ENCODE measurements around the gene PSMD5.

DNA sequence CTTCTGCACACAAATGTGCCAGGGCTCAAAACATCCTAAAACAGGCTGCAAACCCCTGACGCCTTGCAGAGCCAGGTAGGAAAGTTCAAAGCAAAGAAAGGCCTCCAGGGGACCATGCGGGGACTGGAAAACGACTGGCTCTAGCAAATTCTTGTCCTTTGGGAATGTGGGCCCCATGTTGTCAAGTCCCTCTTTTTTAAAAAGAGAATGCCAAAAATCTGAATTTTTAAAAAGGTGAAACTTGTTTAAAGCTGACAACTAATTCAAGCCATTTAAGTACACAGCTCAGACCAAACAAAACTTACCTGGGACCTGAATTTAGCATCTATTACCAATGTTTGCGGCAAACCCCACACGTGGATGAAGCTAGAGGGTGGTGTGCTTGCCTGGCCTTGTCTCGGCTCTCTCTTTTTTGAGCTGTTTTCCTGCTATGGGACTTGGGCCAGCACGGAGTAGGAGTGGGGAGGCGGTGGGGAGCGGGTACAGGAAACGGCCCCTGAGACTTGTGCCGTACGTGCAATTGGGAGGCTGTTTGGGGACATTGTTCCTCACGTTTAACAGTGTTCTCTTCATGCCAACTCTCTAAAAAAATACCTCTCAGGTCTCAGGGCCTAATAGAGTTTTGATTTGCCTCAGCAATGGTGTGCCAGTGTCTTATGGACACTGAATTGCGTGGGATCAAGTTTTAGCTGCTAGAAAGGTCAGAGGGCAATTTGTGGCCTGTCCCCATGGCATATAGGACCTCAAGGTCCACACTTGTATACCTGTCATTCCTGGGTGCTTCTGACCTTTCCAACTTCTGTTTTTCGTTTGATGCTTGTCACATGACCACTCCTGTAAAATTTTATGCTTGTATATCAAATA lies 49.4 kb upstream of the PSMD5 start:
- TF ChIP-seq, protein P1, sequence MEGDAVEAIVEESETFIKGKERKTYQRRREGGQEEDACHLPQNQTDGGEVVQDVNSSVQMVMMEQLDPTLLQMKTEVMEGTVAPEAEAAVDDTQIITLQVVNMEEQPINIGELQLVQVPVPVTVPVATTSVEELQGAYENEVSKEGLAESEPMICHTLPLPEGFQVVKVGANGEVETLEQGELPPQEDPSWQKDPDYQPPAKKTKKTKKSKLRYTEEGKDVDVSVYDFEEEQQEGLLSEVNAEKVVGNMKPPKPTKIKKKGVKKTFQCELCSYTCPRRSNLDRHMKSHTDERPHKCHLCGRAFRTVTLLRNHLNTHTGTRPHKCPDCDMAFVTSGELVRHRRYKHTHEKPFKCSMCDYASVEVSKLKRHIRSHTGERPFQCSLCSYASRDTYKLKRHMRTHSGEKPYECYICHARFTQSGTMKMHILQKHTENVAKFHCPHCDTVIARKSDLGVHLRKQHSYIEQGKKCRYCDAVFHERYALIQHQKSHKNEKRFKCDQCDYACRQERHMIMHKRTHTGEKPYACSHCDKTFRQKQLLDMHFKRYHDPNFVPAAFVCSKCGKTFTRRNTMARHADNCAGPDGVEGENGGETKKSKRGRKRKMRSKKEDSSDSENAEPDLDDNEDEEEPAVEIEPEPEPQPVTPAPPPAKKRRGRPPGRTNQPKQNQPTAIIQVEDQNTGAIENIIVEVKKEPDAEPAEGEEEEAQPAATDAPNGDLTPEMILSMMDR (IDR thresholded peaks at IDR 0.05), result no peak
- TF ChIP-seq JUND (IDR thresholded peaks at IDR 0.05) (no peak), POLR2AphosphoS5 (IDR thresholded peaks at IDR 0.05; ENCODE audit: low read depth, low read length) (no peak), SIN3A (IDR thresholded peaks at IDR 0.05; ENCODE audit: borderline replicate concordance, low read depth, low read length) (no peak), RFX5 (IDR thresholded peaks at IDR 0.05; ENCODE audit: low read length) (no peak), TAF1 (IDR thresholded peaks at IDR 0.05; ENCODE audit: borderline replicate concordance, low read depth, low read length) (no peak), RCOR1 (IDR thresholded peaks at IDR 0.05; ENCODE audit: low read length) (no peak), EP300 (IDR thresholded peaks at IDR 0.05; ENCODE audit: borderline replicate concordance in 1 of 2, low read depth in 1 of 2, low read length in 1 of 2) (no peak), RXRA (IDR thresholded peaks at IDR 0.05; ENCODE audit: borderline replicate concordance, low read depth) (no peak)
- TF ChIP-seq, protein P2, sequence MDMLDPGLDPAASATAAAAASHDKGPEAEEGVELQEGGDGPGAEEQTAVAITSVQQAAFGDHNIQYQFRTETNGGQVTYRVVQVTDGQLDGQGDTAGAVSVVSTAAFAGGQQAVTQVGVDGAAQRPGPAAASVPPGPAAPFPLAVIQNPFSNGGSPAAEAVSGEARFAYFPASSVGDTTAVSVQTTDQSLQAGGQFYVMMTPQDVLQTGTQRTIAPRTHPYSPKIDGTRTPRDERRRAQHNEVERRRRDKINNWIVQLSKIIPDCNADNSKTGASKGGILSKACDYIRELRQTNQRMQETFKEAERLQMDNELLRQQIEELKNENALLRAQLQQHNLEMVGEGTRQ (IDR thresholded peaks at IDR 0.05; ENCODE audit: borderline replicate concordance, low read depth, low read length), result no peak
- TF ChIP-seq, protein P3, sequence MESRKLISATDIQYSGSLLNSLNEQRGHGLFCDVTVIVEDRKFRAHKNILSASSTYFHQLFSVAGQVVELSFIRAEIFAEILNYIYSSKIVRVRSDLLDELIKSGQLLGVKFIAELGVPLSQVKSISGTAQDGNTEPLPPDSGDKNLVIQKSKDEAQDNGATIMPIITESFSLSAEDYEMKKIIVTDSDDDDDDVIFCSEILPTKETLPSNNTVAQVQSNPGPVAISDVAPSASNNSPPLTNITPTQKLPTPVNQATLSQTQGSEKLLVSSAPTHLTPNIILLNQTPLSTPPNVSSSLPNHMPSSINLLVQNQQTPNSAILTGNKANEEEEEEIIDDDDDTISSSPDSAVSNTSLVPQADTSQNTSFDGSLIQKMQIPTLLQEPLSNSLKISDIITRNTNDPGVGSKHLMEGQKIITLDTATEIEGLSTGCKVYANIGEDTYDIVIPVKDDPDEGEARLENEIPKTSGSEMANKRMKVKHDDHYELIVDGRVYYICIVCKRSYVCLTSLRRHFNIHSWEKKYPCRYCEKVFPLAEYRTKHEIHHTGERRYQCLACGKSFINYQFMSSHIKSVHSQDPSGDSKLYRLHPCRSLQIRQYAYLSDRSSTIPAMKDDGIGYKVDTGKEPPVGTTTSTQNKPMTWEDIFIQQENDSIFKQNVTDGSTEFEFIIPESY (IDR thresholded peaks at IDR 0.05; ENCODE audit: borderline replicate concordance, low read depth), result no peak

Measured in SK-N-SH (cell line).